Gastroesophageal sphincter (tissue), 4 donors: ENCODE results near the gene STK11IP. TPM values are rescaled to one million over a fixed set of nuclear protein-coding genes. Genes with fewer than 3 reads are reported as not detected.

Source experiments
- ATAC-seq: fragments of 150-250 bp; one replicate; pipeline ENCODE4 v1.9.1; 2016; ENCODE audit warnings: mild to moderate bottlenecking, moderate library complexity
- H3K27ac ChIP-seq, 4 donors: fragments of 200-600 bp; sonication (generic) in 3 of 4; 1 replicate in 3 of 4; 2 replicates in 1 of 4; pipeline ENCODE4 v1.5.1; 2016 to 2019
- H3K27me3 ChIP-seq: fragments of 200-600 bp; sonication (generic); one replicate; pipeline ENCODE4 v1.5.1; 2019
- H3K36me3 ChIP-seq, 2 donors: fragments of 200-600 bp; sonication (generic); one replicate each; pipeline ENCODE4 v1.5.1; 2019; ENCODE audit warnings: control low read depth in 1 of 2
- H3K4me1 ChIP-seq, 3 donors: fragments of 200-600 bp; sonication (generic); 1 replicate in 2 of 3; 2 replicates in 1 of 3; pipeline ENCODE4 v1.5.1; 2016 to 2019; ENCODE audit warnings: control low read depth in 2 of 3
- H3K4me3 ChIP-seq, 2 donors: fragments of 200-600 bp; sonication (generic); one replicate each; pipeline ENCODE4 v1.5.1; 2019; ENCODE audit warnings: mild to moderate bottlenecking in 1 of 2, moderate library complexity in 1 of 2
- H3K9me3 ChIP-seq, 3 donors: fragments of 200-600 bp; sonication (generic); one replicate each; pipeline ENCODE4 v1.5.1; 2017 to 2019; ENCODE audit warnings: control low read depth in 2 of 3
- EP300 ChIP-seq: sonication (generic); formaldehyde crosslinking; IDR thresholded peaks from one replicate; pipeline ENCODE4 v1.6.1; 2017; ENCODE audit warnings: antibody characterized with exemption, mild to moderate bottlenecking
- POLR2A ChIP-seq, 2 donors: fragments of 450-650 bp; IDR thresholded peaks; one replicate each; pipeline ENCODE4 v1.6.1; 2017; ENCODE audit warnings: antibody characterized with exemption in 2 of 2, mild to moderate bottlenecking in 2 of 2, moderate library complexity in 1 of 2
- POLR2AphosphoS5 ChIP-seq: sonication (generic); formaldehyde crosslinking; IDR thresholded peaks from one replicate; pipeline ENCODE4 v1.6.1; 2017; ENCODE audit warnings: antibody characterized with exemption
- whole genome bisulfite sequencing, 2 donors: methylation state at CpG; one replicate each; pipeline ENCODE4 v1.1.5; 2018; ENCODE audit warnings: low coverage in 1 of 2; 5-methylcytosine and 5-hydroxymethylcytosine counted together
- total RNA-seq, 4 donors: library from RNA; depleted of rRNA; stranded (reverse); fragments of >200 nt; gene quantifications; one replicate each; pipeline ENCODE4 v1.1.0, GENCODE V29; 2016
- TF ChIP-seq, protein P1 (sequence below), 4 experiments: fragments of 200-600 bp in 2 of 4; fragments of 450-650 bp in 2 of 4; sonication (generic) in 1 of 4; IDR thresholded peaks; one replicate each; pipeline ENCODE4 v1.5.1; 2017 to 2019; ENCODE audit warnings: antibody characterized with exemption in 4 of 4, mild to moderate bottlenecking in 2 of 4, moderate library complexity in 2 of 4

Gene STK11IP
- total RNA-seq, 4 donors from 2014 or later, result 7.0 to 19.2 (median 14.7) TPM

DNA sequence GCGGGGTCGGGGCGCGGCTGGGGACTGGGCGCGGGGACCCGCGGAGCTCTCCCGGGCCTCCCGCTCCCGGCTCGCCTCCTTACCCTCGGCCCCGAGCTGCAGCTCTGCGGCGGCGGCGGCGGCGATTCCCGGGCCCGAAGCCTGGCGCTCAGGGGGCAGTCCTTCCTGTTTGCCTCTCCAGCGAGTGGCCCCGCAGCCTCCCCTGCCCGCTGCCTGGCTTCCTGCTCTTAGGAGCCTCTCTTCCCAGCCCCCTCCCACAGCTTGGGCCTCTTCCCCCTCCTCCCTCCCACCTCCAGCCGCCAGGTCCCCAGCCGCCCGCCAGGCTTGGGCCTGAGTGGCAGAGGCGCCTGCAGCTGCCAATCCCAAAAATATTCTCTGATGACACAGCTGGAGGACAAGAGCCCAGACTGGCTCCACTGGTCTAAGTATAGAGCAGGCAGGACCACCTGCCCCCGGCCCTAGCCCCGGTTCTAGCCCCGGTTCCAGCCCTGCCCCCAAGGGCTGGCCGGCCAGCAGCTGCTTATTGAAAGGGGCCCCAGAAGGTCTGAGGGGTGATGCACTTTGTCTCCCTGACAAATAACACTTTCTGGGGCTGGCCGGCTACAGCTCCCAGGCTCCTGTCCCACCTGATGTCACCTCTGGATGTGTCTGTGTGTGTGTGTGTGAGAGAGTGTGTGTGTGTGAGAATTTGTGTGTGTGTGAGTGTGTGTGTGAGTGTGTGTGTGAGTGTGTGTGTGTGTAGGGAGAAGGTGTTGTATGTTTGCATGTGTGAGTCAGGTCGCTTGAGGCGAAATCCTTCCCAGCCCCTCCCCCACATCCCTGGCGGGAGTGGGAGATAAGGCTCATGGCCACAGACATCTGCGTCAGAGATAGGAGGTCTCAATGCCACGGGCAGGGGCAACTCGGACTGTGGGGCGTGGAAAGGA is 26.1 kb upstream of the STK11IP start, which contains the start of gene OBSL1:
OBSL1 (minus strand) TSS at position 229 of the 926 bp plus-strand sequence. CDS start 307 bp downstream, outside the sequence.
- H3K27me3 ChIP-seq, result peaks cover 21% of the 10 kb centered on the region
- peak within 1 kb of the TSS; percentile 39 to 86 for H3K4me3 ChIP-seq
- 38 to 80% methylated on average over 1 to 8 of the region's 42 CpGs for WGBS, 2 donors
- peaks cover 0 to 17% of the 10 kb centered on the region in 2 donors for H3K36me3 ChIP-seq
- peak within 1 kb of the TSS; percentile 10 to 91 (median 88) for H3K27ac ChIP-seq
- peaks cover 0 to 22% (median 0%) of the 10 kb centered on the region in 3 donors for H3K4me1 ChIP-seq
- no peaks in the 10 kb centered on the region for H3K9me3 ChIP-seq
- peak; percentile 60 for ATAC-seq
- TF ChIP-seq, protein P1, sequence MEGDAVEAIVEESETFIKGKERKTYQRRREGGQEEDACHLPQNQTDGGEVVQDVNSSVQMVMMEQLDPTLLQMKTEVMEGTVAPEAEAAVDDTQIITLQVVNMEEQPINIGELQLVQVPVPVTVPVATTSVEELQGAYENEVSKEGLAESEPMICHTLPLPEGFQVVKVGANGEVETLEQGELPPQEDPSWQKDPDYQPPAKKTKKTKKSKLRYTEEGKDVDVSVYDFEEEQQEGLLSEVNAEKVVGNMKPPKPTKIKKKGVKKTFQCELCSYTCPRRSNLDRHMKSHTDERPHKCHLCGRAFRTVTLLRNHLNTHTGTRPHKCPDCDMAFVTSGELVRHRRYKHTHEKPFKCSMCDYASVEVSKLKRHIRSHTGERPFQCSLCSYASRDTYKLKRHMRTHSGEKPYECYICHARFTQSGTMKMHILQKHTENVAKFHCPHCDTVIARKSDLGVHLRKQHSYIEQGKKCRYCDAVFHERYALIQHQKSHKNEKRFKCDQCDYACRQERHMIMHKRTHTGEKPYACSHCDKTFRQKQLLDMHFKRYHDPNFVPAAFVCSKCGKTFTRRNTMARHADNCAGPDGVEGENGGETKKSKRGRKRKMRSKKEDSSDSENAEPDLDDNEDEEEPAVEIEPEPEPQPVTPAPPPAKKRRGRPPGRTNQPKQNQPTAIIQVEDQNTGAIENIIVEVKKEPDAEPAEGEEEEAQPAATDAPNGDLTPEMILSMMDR (IDR thresholded peaks at IDR 0.05), result peak in 1 of 4 experiments; percentile 19
- no peak for TF ChIP-seq POLR2AphosphoS5
- TF ChIP-seq POLR2A (IDR thresholded peaks at IDR 0.05), result peak in 1 of 2 donors; percentile 12

DNA sequence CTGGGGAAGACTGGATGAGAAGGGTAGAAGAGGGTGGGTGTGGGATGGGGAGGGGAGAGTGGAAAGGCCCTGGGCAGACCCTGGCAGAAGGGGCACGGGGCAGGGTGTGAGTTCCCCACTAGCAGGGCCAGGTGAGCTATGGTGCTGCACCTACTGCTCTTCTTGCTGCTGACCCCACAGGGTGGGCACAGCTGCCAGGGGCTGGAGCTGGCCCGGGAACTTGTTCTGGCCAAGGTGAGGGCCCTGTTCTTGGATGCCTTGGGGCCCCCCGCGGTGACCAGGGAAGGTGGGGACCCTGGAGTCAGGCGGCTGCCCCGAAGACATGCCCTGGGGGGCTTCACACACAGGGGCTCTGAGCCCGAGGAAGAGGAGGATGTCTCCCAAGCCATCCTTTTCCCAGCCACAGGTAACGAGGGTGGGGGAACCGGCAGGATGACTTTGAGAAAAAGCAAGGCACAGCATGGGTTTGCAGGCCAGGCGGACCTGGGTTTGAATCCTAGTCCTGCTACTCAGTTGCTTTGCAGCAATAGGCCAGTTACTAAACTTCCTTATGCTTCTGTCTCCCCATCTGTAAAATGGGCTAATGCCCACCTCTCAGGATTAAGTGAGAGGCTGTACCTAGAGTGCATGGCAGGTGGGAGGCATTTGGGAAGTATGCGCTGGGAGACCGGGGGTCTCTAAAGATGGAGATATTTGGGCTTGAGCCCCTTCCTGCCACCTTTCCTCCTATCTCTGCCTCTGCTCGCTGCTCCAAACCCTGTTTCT is 25.2 kb upstream of the STK11IP start, which contains the start of gene INHA:
INHA (plus strand) TSS at position 74 of the 765 bp plus-strand sequence; CDS start at position 139, 65 bp downstream.
- WGBS, 2 donors, result 77 to 78% methylated on average over 2 to 7 of the region's 13 CpGs

DNA sequence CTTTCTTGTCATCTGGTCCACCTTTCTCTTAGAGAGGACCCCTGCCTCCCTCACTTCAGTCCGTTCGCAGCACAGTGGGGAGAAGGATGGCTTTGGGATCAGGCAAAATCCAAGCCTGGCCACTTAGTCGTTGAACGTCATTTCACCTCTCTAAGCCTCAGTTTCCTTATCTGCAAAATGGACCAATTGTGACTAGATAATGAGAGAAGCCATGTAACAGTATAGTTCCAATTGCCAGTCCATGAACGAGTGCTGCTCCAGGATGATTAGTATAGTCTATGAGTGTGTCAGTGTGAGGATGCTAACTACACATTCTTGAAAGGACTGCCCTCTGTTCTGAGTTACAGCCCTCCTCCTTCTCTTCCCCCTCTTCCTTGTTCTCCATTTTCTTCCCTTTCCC is 24.5 kb upstream of the STK11IP start:
- ATAC-seq, result no peak
- TF ChIP-seq POLR2A (IDR thresholded peaks at IDR 0.05), result no peak
- TF ChIP-seq, protein P1 (IDR thresholded peaks at IDR 0.05), result no peak
- TF ChIP-seq EP300, result no peak
- no peak for TF ChIP-seq POLR2AphosphoS5

More for the DNA sequence above, 25.2 kb upstream of the STK11IP start, which contains the start of gene INHA:
- Histone ChIP-seq H3K4me1 (peaks cover 0 to 22% (median 0%) of the 10 kb centered on the region in 3 donors), H3K36me3 (peaks cover 0 to 8% of the 10 kb centered on the region in 2 donors), H3K9me3 (no peaks in the 10 kb centered on the region), H3K27me3 (peaks cover 30% of the 10 kb centered on the region), H3K27ac (peak within 1 kb of the TSS; percentile 10 to 91 (median 88)), H3K4me3 (peak within 1 kb of the TSS; percentile 39 to 86)
- no peak for ATAC-seq
- TF ChIP-seq, protein P1 (IDR thresholded peaks at IDR 0.05), result no peak
- TF ChIP-seq POLR2AphosphoS5 (no peak), EP300 (no peak), POLR2A (IDR thresholded peaks at IDR 0.05) (no peak)

DNA sequence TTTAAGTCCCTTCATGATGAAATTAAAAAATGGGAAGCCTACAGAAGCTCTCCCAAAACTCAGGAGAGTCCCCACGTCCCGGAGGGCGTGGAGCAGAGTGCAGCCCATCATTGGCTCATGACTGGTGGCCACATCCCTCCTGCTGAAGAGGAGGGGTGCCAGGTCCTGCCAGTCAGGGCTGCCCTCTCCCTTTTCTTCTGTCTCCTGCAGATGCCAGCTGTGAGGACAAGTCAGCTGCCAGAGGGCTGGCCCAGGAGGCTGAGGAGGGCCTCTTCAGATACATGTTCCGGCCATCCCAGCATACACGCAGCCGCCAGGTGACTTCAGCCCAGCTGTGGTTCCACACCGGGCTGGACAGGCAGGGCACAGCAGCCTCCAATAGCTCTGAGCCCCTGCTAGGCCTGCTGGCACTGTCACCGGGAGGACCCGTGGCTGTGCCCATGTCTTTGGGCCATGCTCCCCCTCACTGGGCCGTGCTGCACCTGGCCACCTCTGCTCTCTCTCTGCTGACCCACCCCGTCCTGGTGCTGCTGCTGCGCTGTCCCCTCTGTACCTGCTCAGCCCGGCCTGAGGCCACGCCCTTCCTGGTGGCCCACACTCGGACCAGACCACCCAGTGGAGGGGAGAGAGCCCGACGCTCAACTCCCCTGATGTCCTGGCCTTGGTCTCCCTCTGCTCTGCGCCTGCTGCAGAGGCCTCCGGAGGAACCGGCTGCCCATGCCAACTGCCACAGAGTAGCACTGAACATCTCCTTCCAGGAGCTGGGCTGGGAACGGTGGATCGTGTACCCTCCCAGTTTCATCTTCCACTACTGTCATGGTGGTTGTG is 23.0 kb upstream of the STK11IP start:
- TF ChIP-seq, protein P1 (IDR thresholded peaks at IDR 0.05), result no peak
- no peak for TF ChIP-seq EP300
- no peak for TF ChIP-seq POLR2A (IDR thresholded peaks at IDR 0.05)
- TF ChIP-seq POLR2AphosphoS5, result no peak

More for the DNA sequence above, 24.5 kb upstream of the STK11IP start:
- peaks cover 0 to under 1% of the 10 kb centered on the region in 2 donors for H3K36me3 ChIP-seq
- WGBS, 2 donors, result 79 to 94% methylated on average over 3 to 5 of the region's 5 CpGs
- no peaks in the 10 kb centered on the region for H3K9me3 ChIP-seq
- no peak overlapping the region for H3K4me3 ChIP-seq
- no peak overlapping the region for H3K27ac ChIP-seq
- H3K4me1 ChIP-seq, result peaks cover 0 to 22% (median 0%) of the 10 kb centered on the region in 3 donors
- H3K27me3 ChIP-seq, result peaks cover 37% of the 10 kb centered on the region

More for the DNA sequence above, 23.0 kb upstream of the STK11IP start:
- Histone ChIP-seq H3K27me3 (peaks cover 42% of the 10 kb centered on the region), H3K4me1 (peaks cover 0 to 19% (median 0%) of the 10 kb centered on the region in 3 donors), H3K9me3 (no peaks in the 10 kb centered on the region), H3K27ac (no peak overlapping the region), H3K36me3 (no peaks in the 10 kb centered on the region), H3K4me3 (no peak overlapping the region)
- WGBS, 2 donors, result 70 to 80% methylated on average over 2 of the region's 22 CpGs
- ATAC-seq, result no peak
